ENCODE measurements around the gene XAGE1A.

DNA sequence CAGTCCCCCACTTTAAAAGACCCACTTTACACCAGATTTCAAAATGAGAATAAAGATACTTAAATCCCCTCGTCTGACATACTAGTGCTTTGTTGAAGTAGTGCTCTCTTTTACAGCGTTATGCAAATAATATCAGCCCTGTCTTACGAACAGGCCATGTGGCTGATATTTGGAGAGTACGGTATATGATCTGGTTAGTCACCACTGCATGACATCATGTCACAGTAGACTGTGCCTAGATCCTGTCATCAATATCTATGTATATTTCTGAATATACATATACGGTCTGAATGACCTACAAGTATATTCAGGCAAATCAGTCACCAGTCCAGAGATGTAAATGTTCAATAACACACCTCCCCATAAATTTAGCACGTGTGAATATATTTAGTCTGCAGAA, 46.7 kb downstream of the XAGE1A start:
- TF ChIP-seq FOXP2 (optimal IDR thresholded peaks at IDR 0.05; ENCODE audit: borderline replicate concordance, extremely low read depth, extremely low read length, insufficient read depth) (no peak), POLR2AphosphoS5 (IDR thresholded peaks at IDR 0.05; ENCODE audit: low read depth, low read length) (no peak)

All from PFSK-1 (cell line).